Measurements from ENCODE around the gene DOCK9.

Gene DOCK9

DNA sequence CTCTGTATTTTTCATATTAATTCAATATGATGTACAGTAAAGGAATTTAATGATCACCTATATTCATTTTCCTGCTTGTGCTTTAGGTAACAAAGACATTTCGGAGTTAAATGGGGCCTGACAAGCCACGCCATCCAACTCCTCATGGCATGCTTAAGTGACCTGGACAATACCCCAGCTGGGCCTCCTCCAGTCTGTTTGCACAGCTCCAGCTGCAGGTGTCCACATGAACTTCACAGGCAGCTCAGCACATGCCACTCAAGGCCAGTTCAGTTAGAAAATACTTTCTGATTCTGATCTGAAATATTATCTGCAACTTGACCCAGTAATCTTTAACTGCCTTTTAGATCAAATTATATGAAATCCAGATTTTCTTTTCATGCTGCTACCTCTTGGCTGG lies 135.8 kb downstream of the DOCK9 start:
- no peak for DNase-seq

- peak; percentile 51 for DNase-seq
These were observed 137.8 kb downstream of the DOCK9 start for GRCh38 chr13:98839856-98840769.

- peak; percentile 25 for DNase-seq
These were observed 139.1 kb downstream of the DOCK9 start for GRCh38 chr13:98838776-98839175.

DNA sequence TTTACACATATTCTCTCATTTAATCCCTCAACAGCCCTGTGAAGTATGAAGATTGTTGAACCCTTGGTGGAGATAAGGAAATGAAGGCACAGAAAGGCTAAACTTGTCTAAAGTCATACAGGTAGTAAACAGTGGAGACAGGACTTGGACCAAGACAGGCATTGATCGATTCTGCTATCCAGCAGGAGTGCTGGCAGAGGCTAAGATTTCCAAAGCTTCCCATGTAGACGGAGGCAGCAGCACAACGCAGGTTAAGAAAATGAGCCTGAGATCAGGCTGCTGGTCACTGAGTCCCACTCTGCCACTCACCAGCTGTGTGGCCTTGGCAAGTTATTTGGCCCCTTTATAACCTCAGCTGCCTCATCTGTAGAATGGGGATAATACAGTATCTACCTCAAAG lies 140.0 kb downstream of the DOCK9 start:
- DNase-seq = no peak

DNA sequence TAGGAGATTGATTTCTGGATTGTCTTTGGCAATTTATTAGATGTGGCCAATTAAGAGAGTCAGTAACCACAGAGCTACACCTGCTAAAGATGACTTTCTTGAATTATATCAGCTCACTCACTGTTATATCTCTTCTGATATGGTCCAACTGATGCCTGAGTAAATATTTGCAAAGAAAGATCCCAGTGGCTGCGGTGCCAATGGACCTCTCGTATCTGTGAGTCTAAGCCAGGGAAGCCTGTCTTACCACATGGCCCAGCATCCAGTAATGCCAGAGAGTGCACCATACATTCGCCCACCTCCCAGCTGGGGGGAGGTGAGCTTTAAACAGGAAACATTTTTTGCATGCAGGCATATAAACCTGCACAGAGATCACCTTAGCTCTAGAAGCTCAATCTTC lies 142.7 kb downstream of the DOCK9 start:
- DNase-seq = no peak

GRCh38 chr13:98834254-98834960 lies 143.5 kb downstream of the DOCK9 start:
- DNase-seq = no peak

DNA sequence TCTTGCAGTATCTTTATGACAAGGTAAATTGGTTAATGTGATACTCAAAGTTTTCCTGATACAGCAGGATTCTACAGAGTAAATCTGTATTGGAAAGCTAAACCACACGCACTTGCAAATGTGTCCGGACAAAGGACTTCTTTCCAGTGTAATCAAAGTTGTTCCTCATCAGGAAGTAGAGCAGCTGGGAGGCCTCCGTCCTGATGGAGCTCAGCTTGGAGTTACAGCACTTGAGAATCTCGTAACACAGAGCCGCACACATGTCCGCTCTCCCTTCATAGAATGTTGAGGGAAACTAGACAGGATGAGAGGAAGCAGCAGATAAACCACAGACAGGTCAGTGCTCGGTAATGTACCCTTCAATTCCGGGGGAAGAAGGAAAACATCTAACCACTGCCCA lies 146.6 kb downstream of the DOCK9 start:
- DNase-seq = no peak

- no peak for DNase-seq
These were observed 148.3 kb downstream of the DOCK9 start for GRCh38 chr13:98829541-98829940.

DNA sequence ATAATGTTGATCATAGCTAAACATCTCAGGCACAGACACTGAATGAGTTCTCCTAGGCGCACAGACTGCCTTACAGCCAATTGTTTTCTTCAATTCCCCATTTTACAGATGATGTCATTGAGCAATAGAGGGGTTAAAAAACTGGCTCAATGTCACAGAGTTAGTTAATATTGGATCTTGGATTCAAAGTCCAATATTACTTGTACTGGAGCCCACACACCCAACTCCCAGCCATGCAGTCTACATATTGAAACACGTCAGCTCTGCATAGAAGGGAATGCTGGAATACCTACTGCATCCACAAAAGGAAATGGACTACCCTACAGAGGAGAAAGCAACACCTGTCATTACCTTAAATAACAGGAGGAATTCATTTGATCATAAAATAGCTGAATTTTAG lies 149.2 kb downstream of the DOCK9 start:
- no peak for DNase-seq

DNA sequence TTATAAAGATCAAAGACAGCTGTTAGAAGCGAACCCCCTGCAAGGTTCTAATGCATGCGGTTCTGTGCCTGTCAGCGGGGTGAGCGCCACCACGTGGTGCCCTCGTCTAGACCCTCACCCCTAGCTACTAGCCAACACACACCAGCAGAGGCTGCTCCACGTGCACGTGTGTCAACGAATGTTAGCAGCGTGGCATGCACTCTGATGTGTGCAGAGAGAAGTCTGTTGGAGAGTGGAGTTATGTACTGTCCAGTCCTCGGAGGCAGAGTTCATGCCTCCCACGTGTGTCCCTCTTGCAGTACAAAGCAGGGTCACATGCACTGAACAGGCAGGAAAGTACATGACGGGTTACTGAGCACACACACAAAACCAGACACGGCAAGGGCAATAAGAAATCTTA lies 150.4 kb downstream of the DOCK9 start:
- DNase-seq = no peak

GRCh38 chr13:98826146-98826545 lies 151.7 kb downstream of the DOCK9 start:
- DNase-seq = no peak

GRCh38 chr13:98825659-98826058 lies 152.2 kb downstream of the DOCK9 start:
- DNase-seq = no peak

GRCh38 chr13:98824376-98825160 lies 153.3 kb downstream of the DOCK9 start:
- no peak for DNase-seq

DNA sequence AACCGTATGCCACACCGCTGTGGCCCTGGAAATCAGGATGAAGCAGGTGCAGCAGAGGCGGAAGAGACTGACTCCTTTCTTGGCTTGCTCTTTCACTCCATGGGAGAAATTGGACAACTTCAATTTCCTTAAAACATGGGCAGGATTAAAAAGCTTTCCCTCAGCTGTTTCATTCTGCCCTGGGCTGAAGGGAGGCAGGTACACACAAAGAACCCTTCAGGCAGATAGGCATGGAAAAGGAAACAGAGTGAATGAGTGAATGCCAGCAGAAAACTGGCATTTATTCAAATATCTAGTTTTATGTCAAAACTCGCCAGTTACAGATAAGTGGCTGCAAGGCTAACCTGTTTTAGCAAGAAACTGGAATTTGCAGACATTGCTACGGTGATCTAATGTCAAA lies 154.4 kb downstream of the DOCK9 start:
- no peak for DNase-seq

- DNase-seq = no peak
These were observed 155.6 kb downstream of the DOCK9 start for GRCh38 chr13:98822225-98822606.

DNA sequence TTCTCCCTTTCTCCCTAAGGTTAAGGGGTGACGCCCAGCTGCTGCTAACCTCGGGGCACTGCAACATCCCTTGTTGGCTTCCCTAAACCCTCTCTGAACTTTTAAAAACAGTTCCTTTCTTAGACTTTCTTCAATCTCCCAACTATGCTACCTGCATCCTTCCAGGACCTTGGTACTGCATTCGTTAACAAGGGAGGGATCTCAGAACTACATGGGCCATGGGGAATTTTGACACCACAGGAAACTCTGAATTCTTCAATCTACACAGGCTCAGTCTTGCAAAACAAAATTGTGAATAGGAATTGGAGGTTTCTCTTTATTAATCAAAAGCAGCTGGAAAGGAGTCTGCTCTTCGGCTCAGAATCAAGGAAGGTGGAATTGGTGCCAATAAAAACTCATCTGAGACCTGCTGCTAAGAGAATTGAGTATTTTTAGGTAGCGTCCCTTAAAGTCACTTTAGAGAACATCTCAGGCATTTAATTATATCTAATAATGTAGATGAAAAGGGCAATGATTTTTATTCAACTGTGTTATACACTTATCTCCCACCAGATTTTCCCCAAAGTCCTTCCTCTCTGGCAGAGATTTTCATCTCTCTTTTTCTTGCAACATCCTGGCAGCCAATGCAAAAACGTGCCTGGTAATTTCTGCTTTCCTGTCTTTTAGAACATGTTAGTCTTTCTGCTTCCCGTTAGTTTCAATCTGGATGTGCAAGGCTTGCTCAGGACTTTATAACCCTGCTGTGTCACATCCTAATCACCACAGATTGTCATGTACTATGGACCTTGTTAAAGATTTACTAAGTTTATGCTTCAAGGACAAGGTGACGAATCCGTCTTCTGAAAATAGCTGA lies 156.3 kb downstream of the DOCK9 start:
- peak; percentile 82 for DNase-seq

DNA sequence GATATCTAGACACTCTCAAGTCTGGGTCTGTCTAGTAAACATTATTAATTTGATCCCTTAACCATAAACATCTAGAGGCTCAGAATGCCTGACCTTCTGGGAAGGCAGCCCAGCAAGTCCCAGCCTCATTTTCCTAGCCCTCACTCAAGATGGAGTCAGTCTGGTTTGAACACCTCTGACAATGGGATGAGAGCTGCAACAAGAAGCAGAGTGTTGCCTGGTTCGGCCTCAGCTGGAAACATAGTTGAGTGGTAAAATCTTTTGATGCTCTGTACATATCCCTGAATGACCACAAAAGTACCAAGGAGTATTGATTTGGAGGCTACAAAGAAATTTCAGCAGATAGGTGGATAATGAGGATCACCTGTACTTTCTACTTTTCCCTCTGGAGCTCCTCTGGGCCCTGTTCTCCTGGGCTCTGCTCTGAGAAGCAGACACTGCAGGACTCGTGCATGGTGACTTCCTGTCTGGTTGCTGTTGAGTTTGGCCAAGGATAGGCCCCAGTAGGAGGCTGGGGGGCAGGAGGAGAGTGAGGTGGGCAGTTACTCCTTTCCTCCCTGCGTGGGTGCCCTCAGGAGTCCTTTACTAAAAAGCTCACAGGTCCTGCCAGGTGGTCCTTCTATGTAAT lies 157.0 kb downstream of the DOCK9 start:
- DNase-seq = no peak

DNA sequence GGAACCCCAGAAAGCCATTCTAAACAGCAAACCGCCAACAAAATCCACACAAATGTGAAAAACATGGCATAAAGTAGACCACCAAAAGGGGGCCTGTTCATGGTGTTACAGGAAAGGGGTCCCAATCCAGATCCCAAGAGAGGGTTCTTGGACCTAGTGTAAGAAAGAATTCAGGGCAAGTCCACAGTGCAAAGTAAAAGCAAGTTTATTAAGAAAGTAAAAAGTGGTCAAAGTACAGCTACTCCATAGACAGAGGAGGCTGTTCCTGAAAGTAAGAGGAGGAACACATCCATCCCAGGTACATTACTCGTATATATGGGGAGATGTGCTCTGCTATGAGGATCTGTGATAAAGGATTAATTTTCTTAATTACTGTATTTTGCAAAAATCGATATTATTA lies 157.6 kb downstream of the DOCK9 start:
- DNase-seq = no peak

DNA sequence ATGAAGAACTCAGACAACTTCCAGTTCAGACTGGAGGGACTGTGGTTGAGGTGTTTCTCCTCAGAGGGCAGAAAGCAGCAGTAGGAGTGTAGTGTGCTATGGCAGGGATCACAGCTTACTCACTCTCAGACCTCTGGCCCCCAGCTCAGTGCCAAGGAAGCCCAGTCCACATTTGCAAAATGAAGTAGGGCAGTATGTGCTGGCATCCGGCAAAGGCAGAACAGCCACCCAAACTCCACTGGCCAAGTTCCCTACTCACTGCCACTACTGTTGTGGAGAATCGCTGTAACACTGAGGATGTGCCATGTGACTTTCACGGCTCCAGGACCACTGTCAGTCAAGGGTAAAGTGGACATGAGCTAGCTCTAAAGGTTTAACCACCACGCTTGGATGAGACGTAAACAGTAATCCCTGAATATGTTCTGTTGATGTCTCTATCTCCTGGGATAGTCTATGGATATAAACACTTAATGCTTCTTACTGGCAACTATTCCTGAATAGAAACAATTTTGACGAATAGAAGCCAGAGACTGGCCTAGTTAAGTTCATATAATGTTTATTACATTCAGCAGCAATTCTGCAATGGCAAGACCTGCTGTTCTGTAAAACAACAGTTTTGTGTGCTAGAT lies 158.4 kb downstream of the DOCK9 start:
- DNase-seq = no peak

GRCh38 chr13:98816406-98816805 lies 161.5 kb downstream of the DOCK9 start:
- DNase-seq = no peak

DNA sequence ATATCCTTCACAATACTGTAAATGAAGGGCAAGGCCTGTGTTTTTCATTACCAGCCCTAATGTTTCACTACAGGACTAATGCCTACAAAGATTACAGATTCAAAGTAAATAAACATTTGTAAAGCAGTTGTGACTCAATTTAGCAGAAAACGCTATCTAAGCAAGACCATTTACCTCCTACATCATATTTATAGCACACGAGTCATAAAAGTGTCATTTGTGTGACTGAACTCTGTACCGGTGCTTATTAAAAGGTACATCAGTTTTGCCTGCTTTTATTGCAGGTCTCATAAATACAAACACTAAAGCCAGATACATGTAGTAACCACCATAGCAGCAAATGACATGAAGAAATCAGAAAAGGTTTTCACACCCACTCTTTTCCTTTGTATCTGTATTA lies 163.9 kb downstream of the DOCK9 start:
- DNase-seq = peak; percentile 15

All from fibroblast of skin of right quadriceps (primary cell).